Measurements from ENCODE around the gene TRIM40. TPM values are rescaled to one million over a fixed set of nuclear protein-coding genes. Genes with fewer than 3 reads are reported as not detected.

TRIM40 gene
- total and polyA plus RNA-seq, 2 experiments from 2014 or later: not detected

DNA sequence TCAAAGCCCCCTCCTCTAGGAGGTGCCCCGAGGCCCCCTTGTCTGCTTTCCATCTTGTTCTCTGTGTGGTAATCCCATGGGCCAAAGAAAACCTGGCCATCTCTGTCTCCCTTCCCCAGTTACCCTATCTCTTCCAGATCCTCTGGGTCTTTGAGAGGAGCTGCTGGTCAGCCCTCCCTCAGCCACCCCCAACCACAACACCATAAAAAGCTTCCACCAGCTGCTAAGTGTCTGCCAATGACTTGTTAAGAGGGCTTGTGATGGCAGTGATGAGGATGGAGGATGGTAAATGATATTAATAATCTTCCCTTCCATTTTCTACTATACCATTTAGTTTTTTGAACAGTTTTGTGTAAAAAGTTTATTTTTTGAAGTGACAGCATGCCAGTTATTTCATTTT is 60.0 kb downstream of the TRIM40 start (continued):
- TF ChIP-seq, protein P1, sequence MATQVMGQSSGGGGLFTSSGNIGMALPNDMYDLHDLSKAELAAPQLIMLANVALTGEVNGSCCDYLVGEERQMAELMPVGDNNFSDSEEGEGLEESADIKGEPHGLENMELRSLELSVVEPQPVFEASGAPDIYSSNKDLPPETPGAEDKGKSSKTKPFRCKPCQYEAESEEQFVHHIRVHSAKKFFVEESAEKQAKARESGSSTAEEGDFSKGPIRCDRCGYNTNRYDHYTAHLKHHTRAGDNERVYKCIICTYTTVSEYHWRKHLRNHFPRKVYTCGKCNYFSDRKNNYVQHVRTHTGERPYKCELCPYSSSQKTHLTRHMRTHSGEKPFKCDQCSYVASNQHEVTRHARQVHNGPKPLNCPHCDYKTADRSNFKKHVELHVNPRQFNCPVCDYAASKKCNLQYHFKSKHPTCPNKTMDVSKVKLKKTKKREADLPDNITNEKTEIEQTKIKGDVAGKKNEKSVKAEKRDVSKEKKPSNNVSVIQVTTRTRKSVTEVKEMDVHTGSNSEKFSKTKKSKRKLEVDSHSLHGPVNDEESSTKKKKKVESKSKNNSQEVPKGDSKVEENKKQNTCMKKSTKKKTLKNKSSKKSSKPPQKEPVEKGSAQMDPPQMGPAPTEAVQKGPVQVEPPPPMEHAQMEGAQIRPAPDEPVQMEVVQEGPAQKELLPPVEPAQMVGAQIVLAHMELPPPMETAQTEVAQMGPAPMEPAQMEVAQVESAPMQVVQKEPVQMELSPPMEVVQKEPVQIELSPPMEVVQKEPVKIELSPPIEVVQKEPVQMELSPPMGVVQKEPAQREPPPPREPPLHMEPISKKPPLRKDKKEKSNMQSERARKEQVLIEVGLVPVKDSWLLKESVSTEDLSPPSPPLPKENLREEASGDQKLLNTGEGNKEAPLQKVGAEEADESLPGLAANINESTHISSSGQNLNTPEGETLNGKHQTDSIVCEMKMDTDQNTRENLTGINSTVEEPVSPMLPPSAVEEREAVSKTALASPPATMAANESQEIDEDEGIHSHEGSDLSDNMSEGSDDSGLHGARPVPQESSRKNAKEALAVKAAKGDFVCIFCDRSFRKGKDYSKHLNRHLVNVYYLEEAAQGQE (IDR thresholded peaks at IDR 0.05; ENCODE audit: unreplicated experiment): no peak

DNA sequence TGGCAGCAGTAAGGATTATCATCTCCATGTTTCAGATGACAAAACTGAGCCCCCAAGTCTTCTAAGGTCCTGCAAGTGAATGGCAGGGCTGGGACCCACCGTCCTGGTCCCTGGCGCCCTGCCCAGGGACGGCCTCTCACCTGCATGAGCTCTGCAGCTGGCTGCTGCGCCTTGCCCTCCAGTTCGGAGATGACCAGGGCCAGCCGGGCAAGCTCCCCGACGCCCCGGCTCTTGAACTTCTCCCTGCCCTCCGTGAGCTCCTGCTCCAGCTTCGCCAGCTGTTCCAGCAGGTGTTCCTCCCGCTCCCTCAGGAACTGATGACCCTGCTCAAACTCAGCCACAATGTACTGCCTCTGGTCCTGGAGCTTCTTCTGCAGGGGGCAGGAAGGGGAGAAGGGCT is 60.4 kb downstream of the TRIM40 start:
- no peak for DNase-seq (ENCODE audit: low spot score)
- H3K9me2 ChIP-seq (ENCODE audit: insufficient read depth): no peaks in the 10 kb centered on the region

More for the DNA sequence above, 60.4 kb downstream of the TRIM40 start:
- peaks cover 7% of the 10 kb centered on the region for H3K4me1 ChIP-seq (ENCODE audit: insufficient read depth)
- H3K27me3 ChIP-seq (ENCODE audit: insufficient read depth): no peaks in the 10 kb centered on the region
- TF ChIP-seq NANOG (IDR thresholded peaks at IDR 0.05; ENCODE audit: borderline replicate concordance): no peak
- TF ChIP-seq ZNF114 (CRISPR knock-in tag; IDR thresholded peaks at IDR 0.05): no peak
- TF ChIP-seq JUNB (IDR thresholded peaks at IDR 0.05; ENCODE audit: unreplicated experiment): no peak
- TF ChIP-seq POLR2AphosphoS5 (IDR thresholded peaks at IDR 0.05; ENCODE audit: low read depth): no peak
- TF ChIP-seq CREB1 (CRISPR knock-in tag; IDR thresholded peaks at IDR 0.05; ENCODE audit: low read depth): no peak
- TF ChIP-seq, protein P2, sequence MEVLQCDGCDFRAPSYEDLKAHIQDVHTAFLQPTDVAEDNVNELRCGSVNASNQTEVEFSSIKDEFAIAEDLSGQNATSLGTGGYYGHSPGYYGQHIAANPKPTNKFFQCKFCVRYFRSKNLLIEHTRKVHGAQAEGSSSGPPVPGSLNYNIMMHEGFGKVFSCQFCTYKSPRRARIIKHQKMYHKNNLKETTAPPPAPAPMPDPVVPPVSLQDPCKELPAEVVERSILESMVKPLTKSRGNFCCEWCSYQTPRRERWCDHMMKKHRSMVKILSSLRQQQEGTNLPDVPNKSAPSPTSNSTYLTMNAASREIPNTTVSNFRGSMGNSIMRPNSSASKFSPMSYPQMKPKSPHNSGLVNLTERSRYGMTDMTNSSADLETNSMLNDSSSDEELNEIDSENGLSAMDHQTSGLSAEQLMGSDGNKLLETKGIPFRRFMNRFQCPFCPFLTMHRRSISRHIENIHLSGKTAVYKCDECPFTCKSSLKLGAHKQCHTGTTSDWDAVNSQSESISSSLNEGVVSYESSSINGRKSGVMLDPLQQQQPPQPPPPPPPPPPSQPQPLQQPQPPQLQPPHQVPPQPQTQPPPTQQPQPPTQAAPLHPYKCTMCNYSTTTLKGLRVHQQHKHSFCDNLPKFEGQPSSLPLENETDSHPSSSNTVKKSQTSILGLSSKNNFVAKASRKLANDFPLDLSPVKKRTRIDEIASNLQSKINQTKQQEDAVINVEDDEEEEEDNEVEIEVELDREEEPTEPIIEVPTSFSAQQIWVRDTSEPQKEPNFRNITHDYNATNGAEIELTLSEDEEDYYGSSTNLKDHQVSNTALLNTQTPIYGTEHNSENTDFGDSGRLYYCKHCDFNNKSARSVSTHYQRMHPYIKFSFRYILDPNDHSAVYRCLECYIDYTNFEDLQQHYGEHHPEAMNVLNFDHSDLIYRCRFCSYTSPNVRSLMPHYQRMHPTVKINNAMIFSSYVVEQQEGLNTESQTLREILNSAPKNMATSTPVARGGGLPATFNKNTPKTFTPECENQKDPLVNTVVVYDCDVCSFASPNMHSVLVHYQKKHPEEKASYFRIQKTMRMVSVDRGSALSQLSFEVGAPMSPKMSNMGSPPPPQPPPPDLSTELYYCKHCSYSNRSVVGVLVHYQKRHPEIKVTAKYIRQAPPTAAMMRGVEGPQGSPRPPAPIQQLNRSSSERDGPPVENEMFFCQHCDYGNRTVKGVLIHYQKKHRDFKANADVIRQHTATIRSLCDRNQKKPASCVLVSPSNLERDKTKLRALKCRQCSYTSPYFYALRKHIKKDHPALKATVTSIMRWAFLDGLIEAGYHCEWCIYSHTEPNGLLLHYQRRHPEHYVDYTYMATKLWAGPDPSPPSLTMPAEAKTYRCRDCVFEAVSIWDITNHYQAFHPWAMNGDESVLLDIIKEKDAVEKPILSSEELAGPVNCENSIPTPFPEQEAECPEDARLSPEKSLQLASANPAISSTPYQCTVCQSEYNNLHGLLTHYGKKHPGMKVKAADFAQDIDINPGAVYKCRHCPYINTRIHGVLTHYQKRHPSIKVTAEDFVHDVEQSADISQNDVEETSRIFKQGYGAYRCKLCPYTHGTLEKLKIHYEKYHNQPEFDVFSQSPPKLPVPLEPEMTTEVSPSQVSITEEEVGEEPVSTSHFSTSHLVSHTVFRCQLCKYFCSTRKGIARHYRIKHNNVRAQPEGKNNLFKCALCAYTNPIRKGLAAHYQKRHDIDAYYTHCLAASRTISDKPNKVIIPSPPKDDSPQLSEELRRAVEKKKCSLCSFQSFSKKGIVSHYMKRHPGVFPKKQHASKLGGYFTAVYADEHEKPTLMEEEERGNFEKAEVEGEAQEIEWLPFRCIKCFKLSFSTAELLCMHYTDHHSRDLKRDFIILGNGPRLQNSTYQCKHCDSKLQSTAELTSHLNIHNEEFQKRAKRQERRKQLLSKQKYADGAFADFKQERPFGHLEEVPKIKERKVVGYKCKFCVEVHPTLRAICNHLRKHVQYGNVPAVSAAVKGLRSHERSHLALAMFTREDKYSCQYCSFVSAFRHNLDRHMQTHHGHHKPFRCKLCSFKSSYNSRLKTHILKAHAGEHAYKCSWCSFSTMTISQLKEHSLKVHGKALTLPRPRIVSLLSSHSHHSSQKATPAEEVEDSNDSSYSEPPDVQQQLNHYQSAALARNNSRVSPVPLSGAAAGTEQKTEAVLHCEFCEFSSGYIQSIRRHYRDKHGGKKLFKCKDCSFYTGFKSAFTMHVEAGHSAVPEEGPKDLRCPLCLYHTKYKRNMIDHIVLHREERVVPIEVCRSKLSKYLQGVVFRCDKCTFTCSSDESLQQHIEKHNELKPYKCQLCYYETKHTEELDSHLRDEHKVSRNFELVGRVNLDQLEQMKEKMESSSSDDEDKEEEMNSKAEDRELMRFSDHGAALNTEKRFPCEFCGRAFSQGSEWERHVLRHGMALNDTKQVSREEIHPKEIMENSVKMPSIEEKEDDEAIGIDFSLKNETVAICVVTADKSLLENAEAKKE (CRISPR knock-in tag; IDR thresholded peaks at IDR 0.05): no peak
- TF ChIP-seq, protein P1 (IDR thresholded peaks at IDR 0.05; ENCODE audit: unreplicated experiment): no peak
- TF ChIP-seq ZNF331 (CRISPR knock-in tag; IDR thresholded peaks at IDR 0.05; ENCODE audit: low read depth): no peak
- TF ChIP-seq, protein P3, sequence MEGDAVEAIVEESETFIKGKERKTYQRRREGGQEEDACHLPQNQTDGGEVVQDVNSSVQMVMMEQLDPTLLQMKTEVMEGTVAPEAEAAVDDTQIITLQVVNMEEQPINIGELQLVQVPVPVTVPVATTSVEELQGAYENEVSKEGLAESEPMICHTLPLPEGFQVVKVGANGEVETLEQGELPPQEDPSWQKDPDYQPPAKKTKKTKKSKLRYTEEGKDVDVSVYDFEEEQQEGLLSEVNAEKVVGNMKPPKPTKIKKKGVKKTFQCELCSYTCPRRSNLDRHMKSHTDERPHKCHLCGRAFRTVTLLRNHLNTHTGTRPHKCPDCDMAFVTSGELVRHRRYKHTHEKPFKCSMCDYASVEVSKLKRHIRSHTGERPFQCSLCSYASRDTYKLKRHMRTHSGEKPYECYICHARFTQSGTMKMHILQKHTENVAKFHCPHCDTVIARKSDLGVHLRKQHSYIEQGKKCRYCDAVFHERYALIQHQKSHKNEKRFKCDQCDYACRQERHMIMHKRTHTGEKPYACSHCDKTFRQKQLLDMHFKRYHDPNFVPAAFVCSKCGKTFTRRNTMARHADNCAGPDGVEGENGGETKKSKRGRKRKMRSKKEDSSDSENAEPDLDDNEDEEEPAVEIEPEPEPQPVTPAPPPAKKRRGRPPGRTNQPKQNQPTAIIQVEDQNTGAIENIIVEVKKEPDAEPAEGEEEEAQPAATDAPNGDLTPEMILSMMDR (conservative IDR thresholded peaks at IDR 0.05; ENCODE audit: low read depth in 2 of 2): no peak
- H3K4me3 Mint-ChIP-seq: no peak overlapping the region
- H3K4me1 Mint-ChIP-seq: peaks cover 4% of the 10 kb centered on the region; the same call in 2 of the 3 replicates
- H3K27ac ChIP-seq (ENCODE audit: low read depth): no peak overlapping the region
- peaks cover 19% of the 10 kb centered on the region for H4K20me1 ChIP-seq (replicated peaks; ENCODE audit: insufficient read depth)
- peaks cover 15% of the 10 kb centered on the region for H3K79me2 ChIP-seq (replicated peaks; ENCODE audit: insufficient read depth)
- H3F3A ChIP-seq (replicated peaks; ENCODE audit: low read depth): no peaks in the 10 kb centered on the region
- peaks cover 12% of the 10 kb centered on the region for H3K36me3 ChIP-seq (ENCODE audit: insufficient read depth)
- no peak overlapping the region for H2AFZ ChIP-seq
- no peaks in the 10 kb centered on the region for H3K9me3 Mint-ChIP-seq
- no peak overlapping the region for H3K4me2 ChIP-seq
- ATAC-seq: no peak
- no peak overlapping the region for H3K4me3 ChIP-seq
- H3K27me3 Mint-ChIP-seq (ENCODE audit: insufficient read depth, low read depth, poor library complexity): peaks cover 7% of the 10 kb centered on the region
- no peak overlapping the region for H3K27ac Mint-ChIP-seq
- peaks cover 41% of the 10 kb centered on the region for H3K36me3 Mint-ChIP-seq (ENCODE audit: low read depth)
